Activated CD4-positive, alpha-beta memory T cell treated with anti-CD3 and anti-CD28 coated beads for 36 hours (primary cell): ENCODE data around the gene HOXC9. TPM values are rescaled to one million over a fixed set of nuclear protein-coding genes. Genes with fewer than 3 reads are reported as not detected.

Experiments
- CTCF ChIA-PET: fragments of 350-600 bp; sonication (Branson Sonifier 250); formaldehyde crosslinking; loops from one replicate; lab custom pipeline; 2021; ENCODE audit warnings: antibody characterized with exemption, inconsistent platforms; lab: Charles Lee
- POLR2A ChIA-PET: fragments of 350-600 bp; sonication (Branson Sonifier 250); formaldehyde crosslinking; loops from one replicate; lab custom pipeline; 2021; ENCODE audit warnings: antibody characterized with exemption; lab: Charles Lee
- DNase-seq: peaks from one replicate; pipeline ENCODE4 v3.0.0-alpha.2; 2020
- H3K27ac Mint-ChIP-seq: one replicate; pipeline ENCODE4 v1.8.0; 2021; ENCODE audit warnings: mixed read lengths
- H3K27me3 Mint-ChIP-seq: one replicate; pipeline ENCODE4 v1.8.0; 2021; ENCODE audit warnings: mixed read lengths
- H3K36me3 Mint-ChIP-seq: one replicate; pipeline ENCODE4 v1.8.0; 2021; ENCODE audit warnings: mixed read lengths
- H3K4me1 Mint-ChIP-seq: one replicate; pipeline ENCODE4 v1.8.0; 2021; ENCODE audit warnings: low read depth, mixed read lengths
- H3K4me3 Mint-ChIP-seq: one replicate; pipeline ENCODE4 v1.8.0; 2021; ENCODE audit warnings: mild to moderate bottlenecking, mixed read lengths
- H3K9me3 Mint-ChIP-seq: one replicate; pipeline ENCODE4 v1.8.0; 2021; ENCODE audit warnings: mixed read lengths
- intact Hi-C: fragments of 100-400 bp; cut with micrococcal nuclease; formaldehyde crosslinking; loops from one replicate; pipeline ENCODE4 v1.15.1; 2023
- total RNA-seq, 2 experiments: library from RNA; stranded (reverse); gene quantifications; one replicate each; pipeline ENCODE4 v1.2.3, GENCODE V29; 2021

The HOXC9 gene
- total RNA-seq, 2 experiments from 2014 or later, result not detected

DNA sequence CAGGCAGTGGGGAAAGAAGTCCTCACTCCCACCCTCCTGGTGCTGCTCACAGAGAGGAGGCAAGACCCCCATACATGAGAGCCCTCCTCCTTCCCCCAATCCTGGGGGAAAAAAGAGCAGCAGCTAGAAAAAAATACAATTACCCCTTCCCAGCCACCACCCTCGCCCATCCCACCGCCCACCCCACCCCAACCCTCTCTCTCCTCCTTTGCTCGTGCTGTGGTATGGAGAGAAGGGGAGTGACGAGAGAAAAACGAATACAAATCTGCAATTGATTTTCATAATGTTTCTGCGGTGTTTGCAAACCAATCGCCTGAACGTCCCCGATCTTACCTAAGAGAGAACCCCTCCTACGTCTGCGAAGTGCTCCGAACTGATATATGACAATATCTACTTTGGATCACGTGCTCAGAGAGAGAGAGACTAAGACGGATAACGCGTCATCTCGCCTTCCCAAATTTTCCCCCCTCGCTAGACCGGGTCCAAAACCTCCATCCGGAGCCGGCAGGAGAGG, 27.2 kb upstream of the HOXC9 start, which contains the start of gene HOXC11:
HOXC11 (plus strand) TSS at position 405 of the 514 bp plus-strand sequence. CDS start 116 bp downstream, outside the sequence.
- no peaks in the 10 kb centered on the region for H3K9me3 Mint-ChIP-seq
- H3K4me1 Mint-ChIP-seq, result peaks cover 20% of the 10 kb centered on the region
- H3K27me3 Mint-ChIP-seq, result peaks cover 83% of the 10 kb centered on the region
- ChIA-PET POLR2A (no interaction called here), CTCF (interaction anchor here (0.6 to 1.8 kb wide), 3 partner anchors 12 to 463 kb away, joined by 3 read pairs; partner anchors contain the start of gene HOXC10)
- peaks cover 8% of the 10 kb centered on the region for H3K36me3 Mint-ChIP-seq
- H3K27ac Mint-ChIP-seq, result peak within 1 kb of the TSS; percentile 4
- no peak for DNase-seq
- H3K4me3 Mint-ChIP-seq, result peak within 1 kb of the TSS; percentile 30
- intact Hi-C loops, result no loop called here

DNA sequence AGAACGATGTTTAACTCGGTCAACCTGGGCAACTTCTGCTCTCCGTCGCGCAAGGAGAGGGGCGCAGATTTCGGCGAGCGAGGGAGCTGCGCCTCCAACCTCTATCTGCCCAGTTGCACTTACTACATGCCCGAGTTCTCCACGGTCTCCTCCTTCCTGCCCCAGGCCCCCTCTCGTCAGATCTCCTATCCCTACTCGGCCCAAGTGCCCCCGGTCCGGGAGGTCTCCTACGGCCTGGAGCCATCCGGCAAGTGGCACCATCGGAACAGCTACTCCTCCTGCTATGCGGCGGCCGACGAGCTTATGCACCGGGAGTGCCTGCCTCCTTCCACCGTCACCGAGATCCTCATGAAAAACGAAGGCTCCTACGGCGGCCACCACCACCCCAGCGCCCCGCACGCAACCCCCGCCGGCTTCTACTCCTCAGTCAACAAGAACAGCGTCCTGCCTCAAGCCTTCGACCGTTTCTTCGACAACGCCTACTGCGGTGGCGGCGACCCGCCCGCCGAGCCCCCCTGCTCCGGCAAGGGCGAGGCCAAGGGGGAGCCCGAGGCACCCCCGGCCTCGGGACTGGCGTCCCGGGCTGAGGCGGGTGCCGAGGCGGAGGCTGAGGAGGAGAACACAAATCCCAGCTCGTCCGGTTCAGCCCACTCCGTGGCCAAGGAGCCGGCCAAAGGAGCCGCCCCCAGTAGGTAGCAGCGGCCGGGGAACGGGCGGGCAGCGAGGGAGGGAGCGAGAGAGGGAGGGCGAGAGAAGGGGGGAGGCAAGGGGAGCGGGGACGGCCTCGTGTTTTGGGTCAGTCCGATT, 26.5 kb upstream of the HOXC9 start:
- peaks cover 22% of the 10 kb centered on the region for H3K4me1 Mint-ChIP-seq
- no peak for DNase-seq
- peaks cover 8% of the 10 kb centered on the region for H3K36me3 Mint-ChIP-seq
- intact Hi-C loops, result loop anchor here (2.0 kb wide), 1 partner anchor 15 kb away; no protein-coding TSS in a partner anchor
- H3K27me3 Mint-ChIP-seq, result peaks cover 82% of the 10 kb centered on the region
- peak overlapping the region; percentile 30 for H3K4me3 Mint-ChIP-seq
- ChIA-PET CTCF (interaction anchor here (0.6 kb wide), 1 partner anchor 464 kb away, joined by 3 read pairs; no protein-coding TSS in a partner anchor), POLR2A (no interaction called here)
- H3K9me3 Mint-ChIP-seq, result no peaks in the 10 kb centered on the region
- peak overlapping the region; percentile 4 for H3K27ac Mint-ChIP-seq

DNA sequence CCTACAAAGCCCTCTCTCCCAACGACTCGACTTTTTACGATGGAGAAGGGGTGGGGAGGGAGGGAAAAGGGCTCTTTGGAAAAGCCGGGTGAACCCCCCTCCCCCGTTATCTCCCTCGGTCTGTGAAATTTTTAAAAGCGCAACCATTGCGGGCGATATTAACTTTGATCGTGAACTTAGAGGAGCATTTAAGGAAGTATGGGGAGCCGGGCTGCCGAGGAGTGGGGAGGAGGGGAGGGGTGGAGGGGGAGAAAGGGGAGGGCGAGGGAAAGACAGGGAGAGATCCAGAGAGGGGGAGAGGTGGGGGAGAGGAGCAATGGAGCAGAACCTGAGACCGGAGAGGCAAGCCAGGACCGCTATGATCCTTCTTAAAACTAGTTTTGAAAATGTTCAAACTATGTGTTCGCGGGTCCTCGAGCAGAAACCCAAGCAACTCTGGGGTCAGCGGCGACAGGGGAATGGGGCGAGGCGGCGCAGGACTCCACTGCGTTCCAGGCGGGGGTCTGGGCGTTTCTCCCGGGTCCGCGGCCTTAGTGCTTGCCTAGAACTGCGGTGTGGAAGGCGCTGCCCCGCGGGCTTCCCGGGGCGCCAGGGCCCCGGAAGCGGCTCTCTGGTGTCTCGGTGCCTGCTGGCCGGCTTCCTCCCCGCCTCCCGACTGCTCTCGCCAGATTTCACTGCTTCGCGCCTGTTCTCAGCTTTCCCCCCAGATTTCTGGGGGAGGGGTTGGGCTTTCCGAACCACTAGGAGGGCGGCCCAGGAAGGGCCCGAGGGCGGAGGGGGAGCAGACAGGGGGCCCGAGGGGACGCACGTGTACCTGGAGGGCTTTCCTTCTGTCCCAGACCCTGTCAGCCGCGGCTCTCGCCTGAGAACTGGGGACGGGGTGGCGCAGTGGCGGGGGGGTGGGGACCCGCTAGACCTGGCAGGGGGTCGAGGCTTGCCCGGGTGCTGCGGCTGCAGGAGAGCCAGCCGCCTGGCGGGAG, 25.6 kb upstream of the HOXC9 start, which contains the start of gene HOTAIR:
HOTAIR (minus strand) TSS at position 871 of the 980 bp plus-strand sequence.
- Mint-ChIP-seq H3K4me1 (peaks cover 22% of the 10 kb centered on the region), H3K27ac (peak within 1 kb of the TSS; percentile 50)
- peak; percentile 45 for DNase-seq

DNA sequence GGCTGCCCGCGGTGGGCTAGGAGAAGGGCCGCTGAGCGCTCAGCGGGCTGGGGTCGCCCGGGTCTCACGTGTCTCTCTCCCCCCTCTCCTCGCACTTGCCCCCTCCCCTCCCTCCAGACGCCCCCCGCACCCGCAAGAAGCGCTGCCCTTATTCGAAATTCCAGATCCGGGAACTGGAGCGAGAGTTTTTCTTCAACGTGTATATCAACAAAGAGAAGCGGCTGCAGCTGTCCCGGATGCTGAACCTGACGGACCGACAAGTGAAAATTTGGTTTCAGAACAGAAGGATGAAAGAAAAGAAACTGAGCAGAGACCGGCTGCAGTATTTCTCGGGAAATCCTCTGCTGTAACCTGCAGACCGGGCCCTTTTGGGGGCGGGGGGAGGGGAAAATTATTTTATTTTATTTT, 24.9 kb upstream of the HOXC9 start:
- H3K4me3 Mint-ChIP-seq, result no peak overlapping the region
- DNase-seq, result no peak
- POLR2A ChIA-PET, result interaction anchor here (1.2 kb wide), 1 partner anchor 209 kb away, joined by 3 read pairs; no protein-coding TSS in a partner anchor
- peaks cover 85% of the 10 kb centered on the region for H3K27me3 Mint-ChIP-seq
- H3K36me3 Mint-ChIP-seq, result peaks cover 8% of the 10 kb centered on the region
- CTCF ChIA-PET, result interaction anchor here (0.6 to 1.8 kb wide), 2 partner anchors 10 to 214 kb away, joined by 3 to 5 read pairs; partner anchors contain the start of genes HOXC10 and SMUG1
- intact Hi-C loops, result loop anchor here (2.0 kb wide), 1 partner anchor 14 kb away; no protein-coding TSS in a partner anchor
- no peaks in the 10 kb centered on the region for H3K9me3 Mint-ChIP-seq
- peaks cover 22% of the 10 kb centered on the region for H3K4me1 Mint-ChIP-seq
- H3K27ac Mint-ChIP-seq, result no peak overlapping the region

More for the DNA sequence above, 25.6 kb upstream of the HOXC9 start, which contains the start of gene HOTAIR:
- peak within 1 kb of the TSS; percentile 50 for H3K4me3 Mint-ChIP-seq
- no peaks in the 10 kb centered on the region for H3K9me3 Mint-ChIP-seq
- ChIA-PET CTCF (no interaction called here), POLR2A (no interaction called here)
- intact Hi-C loops, result loop anchor here (2.0 kb wide), 1 partner anchor 14 kb away; no protein-coding TSS in a partner anchor
- peaks cover 84% of the 10 kb centered on the region for H3K27me3 Mint-ChIP-seq
- peaks cover 8% of the 10 kb centered on the region for H3K36me3 Mint-ChIP-seq

DNA sequence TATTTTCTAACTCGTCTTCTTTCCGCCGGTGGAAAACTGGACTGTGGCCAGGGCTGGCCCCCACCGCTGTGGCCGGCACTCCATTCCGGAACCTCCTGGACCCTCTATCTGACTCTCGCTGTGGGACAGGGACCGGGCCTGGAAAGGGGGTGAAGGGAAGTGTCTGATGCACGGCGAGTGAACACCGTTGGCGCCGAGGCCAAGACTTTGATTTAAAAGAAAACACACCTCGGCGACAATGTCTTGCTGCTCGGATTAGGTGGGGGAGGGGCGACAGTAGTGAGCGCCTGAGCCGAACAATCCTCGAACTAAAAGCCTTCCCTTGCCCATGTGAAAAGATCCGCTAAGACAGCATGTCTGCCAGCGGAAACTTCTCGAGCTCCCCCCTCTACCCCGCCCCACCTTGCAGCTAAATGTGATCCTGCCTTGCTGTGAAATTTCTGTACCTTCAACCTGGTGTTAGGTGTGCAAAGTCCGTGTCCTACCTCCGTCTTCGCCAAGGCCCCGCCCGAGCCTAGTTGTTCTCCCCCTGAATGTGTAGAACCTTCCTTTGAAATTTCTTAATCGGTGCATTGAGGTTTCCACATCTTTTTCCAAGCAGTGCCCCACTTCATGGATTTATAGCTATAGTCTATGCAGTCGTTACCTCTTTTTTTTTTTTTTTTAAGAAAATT, 24.3 kb upstream of the HOXC9 start:
- ChIA-PET POLR2A (interaction anchor here (1.2 kb wide), 1 partner anchor 209 kb away, joined by 3 read pairs; no protein-coding TSS in a partner anchor), CTCF (interaction anchor here (0.6 to 1.8 kb wide), 2 partner anchors 10 to 213 kb away, joined by 3 to 5 read pairs; partner anchors contain the start of genes HOXC10 and SMUG1)
- DNase-seq, result no peak
- Mint-ChIP-seq H3K27me3 (peaks cover 86% of the 10 kb centered on the region), H3K36me3 (peaks cover 8% of the 10 kb centered on the region), H3K9me3 (no peaks in the 10 kb centered on the region), H3K4me3 (peak overlapping the region; percentile 50), H3K27ac (peak overlapping the region; percentile 50), H3K4me1 (peaks cover 22% of the 10 kb centered on the region)
- intact Hi-C loops, result loop anchor here (2.0 kb wide), 1 partner anchor 13 kb away; no protein-coding TSS in a partner anchor

DNA sequence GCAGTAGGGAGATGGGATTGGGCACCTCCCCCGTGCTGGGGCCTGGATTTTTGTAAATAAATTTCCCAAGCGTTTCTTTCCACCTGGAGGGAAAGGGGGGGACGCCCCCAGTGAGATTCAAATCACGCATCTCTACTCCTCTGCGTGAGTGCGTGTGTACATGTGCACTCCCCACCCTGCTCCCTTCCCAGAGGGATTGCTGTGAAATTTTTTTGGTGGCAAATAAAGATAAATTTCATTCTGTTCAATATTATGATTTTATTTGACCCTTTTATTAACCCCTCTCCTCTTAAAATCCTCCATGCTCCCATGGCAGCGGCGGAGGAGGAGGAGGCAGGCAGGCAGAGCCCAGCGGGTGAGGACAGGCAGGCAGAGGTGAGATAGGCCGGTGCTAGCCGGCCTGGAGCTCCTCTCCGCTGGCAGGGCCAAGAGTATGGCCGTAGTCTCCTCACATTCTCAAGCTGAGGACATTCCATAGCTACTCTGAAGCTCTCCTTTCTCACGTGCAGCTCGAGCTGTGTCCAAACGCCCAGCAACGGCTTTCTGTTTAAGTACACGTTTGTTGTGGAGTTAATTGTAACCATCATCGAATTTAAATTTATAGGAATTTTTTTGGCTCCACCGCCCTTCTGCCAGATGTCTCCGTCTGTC, 23.7 kb upstream of the HOXC9 start:
- peaks cover 22% of the 10 kb centered on the region for H3K4me1 Mint-ChIP-seq
- peaks cover 8% of the 10 kb centered on the region for H3K36me3 Mint-ChIP-seq
- no peaks in the 10 kb centered on the region for H3K9me3 Mint-ChIP-seq
- peaks cover 86% of the 10 kb centered on the region for H3K27me3 Mint-ChIP-seq
- ChIA-PET CTCF (interaction anchor here (0.7 to 1.8 kb wide), 3 partner anchors 9 to 10 kb away, joined by 3 to 5 read pairs (median 3); partner anchors contain the start of gene HOXC10), POLR2A (interaction anchor here (1.2 kb wide), 1 partner anchor 208 kb away, joined by 3 read pairs; no protein-coding TSS in a partner anchor)
- H3K4me3 Mint-ChIP-seq, result no peak overlapping the region
- intact Hi-C loops, result no loop called here
- no peak for DNase-seq
- no peak overlapping the region for H3K27ac Mint-ChIP-seq

DNA sequence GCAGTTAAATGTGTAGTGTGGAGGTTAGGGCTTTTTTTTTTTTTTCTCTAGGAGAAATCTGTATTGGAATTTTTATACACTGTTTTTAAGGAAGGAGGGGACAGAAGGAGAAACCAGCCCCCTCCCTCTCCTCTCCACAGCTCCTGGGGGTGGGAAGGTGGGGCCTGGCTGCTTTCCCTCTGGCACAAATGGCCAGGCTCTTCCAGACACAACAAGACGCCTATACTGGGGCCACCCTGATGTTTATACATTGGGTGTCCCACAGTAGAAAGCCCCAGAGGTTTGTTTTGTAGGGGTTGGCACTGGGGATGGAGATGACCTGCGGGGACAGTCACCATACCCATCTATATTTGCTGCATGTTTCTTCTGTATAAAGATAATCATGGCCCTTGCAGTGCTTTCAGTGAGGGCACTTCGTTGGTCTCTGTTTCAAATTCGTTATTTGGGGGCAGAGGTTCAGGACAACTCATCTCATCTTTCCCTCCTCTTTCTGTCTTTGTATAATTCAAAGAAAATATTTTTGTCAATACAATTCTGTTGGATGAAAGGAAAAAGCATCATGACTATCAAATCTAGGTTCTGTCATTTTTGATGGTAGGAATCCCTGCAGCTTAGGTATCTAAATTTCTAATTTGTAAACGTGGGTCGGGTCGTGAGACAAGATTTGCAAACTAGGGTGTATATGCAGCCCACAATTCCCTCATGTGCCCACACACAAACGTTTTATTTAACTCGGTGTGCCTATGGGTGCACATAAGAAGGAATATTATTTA, 23.0 kb upstream of the HOXC9 start:
- Mint-ChIP-seq H3K27me3 (peaks cover 84% of the 10 kb centered on the region), H3K4me1 (peaks cover 22% of the 10 kb centered on the region), H3K36me3 (peaks cover 8% of the 10 kb centered on the region), H3K4me3 (no peak overlapping the region), H3K27ac (no peak overlapping the region), H3K9me3 (no peaks in the 10 kb centered on the region)
- DNase-seq, result no peak
- CTCF ChIA-PET, result interaction anchor here (0.7 to 1.8 kb wide), 3 partner anchors 8 to 11 kb away, joined by 3 to 5 read pairs (median 3); partner anchors contain the start of gene HOXC10
- intact Hi-C loops, result no loop called here
- POLR2A ChIA-PET, result no interaction called here

DNA sequence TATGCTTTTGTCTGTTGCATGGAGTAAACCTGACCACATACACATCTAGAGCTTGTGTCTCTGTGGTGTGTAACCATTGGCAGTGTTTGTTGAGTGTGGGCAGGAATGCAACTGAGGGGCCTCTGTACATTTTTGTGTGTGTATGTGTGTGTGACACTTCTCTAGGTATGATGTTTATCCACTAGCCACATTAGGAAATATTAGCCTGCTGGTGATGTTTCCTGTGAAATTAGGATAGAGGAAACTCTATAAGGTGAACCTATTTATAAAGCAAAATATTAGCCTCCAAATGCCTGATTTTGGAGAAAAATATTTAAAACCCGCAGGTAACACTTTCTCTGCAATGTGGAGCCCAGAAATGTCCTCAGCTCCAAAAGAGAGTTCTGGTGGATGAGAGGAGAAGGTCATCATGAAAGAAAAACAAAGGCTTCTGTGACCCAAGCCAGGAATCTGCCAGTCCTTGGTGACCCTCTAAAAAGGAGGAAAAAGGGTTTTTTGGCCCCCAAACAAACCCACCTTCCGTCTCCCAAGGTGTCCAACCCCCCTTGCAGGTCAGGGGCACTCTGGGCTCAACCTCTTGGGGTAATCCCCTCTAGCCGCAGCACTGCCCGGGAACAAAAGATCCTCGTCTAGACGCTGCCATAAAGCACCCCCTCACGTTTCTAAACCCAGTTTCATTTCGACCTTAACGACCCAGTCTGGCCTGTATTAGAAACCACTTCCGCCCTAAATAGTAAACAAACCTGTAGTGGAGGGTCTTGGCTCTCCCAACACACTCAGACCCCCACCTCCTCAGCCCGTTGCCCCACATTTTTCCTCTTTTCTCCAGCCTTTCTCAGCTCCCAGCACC, 22.1 kb upstream of the HOXC9 start:
- peaks cover 83% of the 10 kb centered on the region for H3K27me3 Mint-ChIP-seq
- no peak overlapping the region for H3K27ac Mint-ChIP-seq
- no peak for DNase-seq
- CTCF ChIA-PET, result no interaction called here
- peaks cover 8% of the 10 kb centered on the region for H3K36me3 Mint-ChIP-seq
- POLR2A ChIA-PET, result no interaction called here
- no peak overlapping the region for H3K4me3 Mint-ChIP-seq
- no peaks in the 10 kb centered on the region for H3K9me3 Mint-ChIP-seq
- intact Hi-C loops, result no loop called here
- H3K4me1 Mint-ChIP-seq, result peaks cover 22% of the 10 kb centered on the region
